Suprapubic skin (tissue), 4 donors: Measurements from ENCODE around the gene TTC13. TPM values are rescaled to one million over a fixed set of nuclear protein-coding genes. Genes with fewer than 3 reads are reported as not detected.

Source experiments
- DNase-seq, 2 donors: peaks; one replicate each; pipeline ENCODE4 v3.0.0-alpha.2; 2019; ENCODE audit warnings: low spot score in 2 of 2
- H3K27ac ChIP-seq: fragments of 200-600 bp; sonication (generic); one replicate; pipeline ENCODE4 v1.5.1; 2019
- H3K27me3 ChIP-seq: fragments of 200-600 bp; sonication (generic); one replicate; pipeline ENCODE4 v1.5.1; 2019
- H3K36me3 ChIP-seq: fragments of 200-600 bp; sonication (generic); one replicate; pipeline ENCODE4 v1.5.1; 2019
- H3K4me1 ChIP-seq: fragments of 200-600 bp; sonication (generic); one replicate; pipeline ENCODE4 v1.5.1; 2019
- H3K4me3 ChIP-seq: fragments of 200-600 bp; sonication (generic); one replicate; pipeline ENCODE4 v1.5.1; 2019; ENCODE audit warnings: mild to moderate bottlenecking
- H3K9me3 ChIP-seq: fragments of 200-600 bp; sonication (generic); one replicate; pipeline ENCODE4 v1.5.1; 2019
- EP300 ChIP-seq: sonication (generic); formaldehyde crosslinking; IDR thresholded peaks from one replicate; pipeline ENCODE4 v1.6.1; 2017; ENCODE audit warnings: antibody characterized with exemption
- POLR2A ChIP-seq, 2 donors: fragments of 450-650 bp; IDR thresholded peaks; one replicate each; pipeline ENCODE4 v1.6.1; 2017; ENCODE audit warnings: antibody characterized with exemption in 2 of 2, mild to moderate bottlenecking in 2 of 2, moderate library complexity in 2 of 2
- POLR2AphosphoS5 ChIP-seq, 3 donors: sonication (generic); formaldehyde crosslinking; IDR thresholded peaks; one replicate each; pipeline ENCODE4 v1.6.1; 2017; ENCODE audit warnings: antibody characterized with exemption in 3 of 3
- WGBS: methylation state at CpG from one replicate; pipeline ENCODE4 v1.1.5; 2018; 5-methylcytosine and 5-hydroxymethylcytosine counted together
- total RNA-seq, 4 donors: library from RNA; depleted of rRNA; stranded (reverse); fragments of >200 nt; gene quantifications; one replicate each; pipeline ENCODE4 v1.1.0, GENCODE V29; 2016
- TF ChIP-seq, protein P1 (sequence below), 2 donors: fragments of 200-600 bp in 1 of 2; fragments of 450-650 bp in 1 of 2; sonication (generic) in 1 of 2; IDR thresholded peaks; one replicate each; pipeline ENCODE4 v1.5.1; 2016 to 2019; ENCODE audit warnings: antibody characterized with exemption in 2 of 2, mild to moderate bottlenecking in 1 of 2, moderate library complexity in 1 of 2

The TTC13 gene
- total RNA-seq, 4 donors from 2014 or later: 16.5 to 41.2 (median 19.2) TPM

DNA sequence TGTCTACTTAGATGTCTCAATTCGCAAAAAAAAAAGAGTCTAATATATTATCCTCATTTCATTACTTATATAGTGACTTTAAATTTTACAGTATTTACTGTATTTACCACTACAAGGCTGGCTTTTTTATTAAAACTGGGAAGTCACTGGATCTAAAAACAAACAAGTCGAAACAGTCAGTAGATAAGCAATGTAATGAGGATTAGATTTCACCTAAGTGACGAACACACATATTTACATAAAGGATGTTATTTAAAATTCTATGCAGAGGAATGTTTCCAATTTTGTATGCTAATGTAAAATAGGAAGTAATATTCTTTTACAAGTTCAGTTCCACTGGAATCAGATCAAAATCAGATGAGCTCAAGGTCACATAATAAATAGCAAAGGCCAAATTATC, 28.3 kb downstream of the TTC13 start:
- no peak overlapping the region for H3K4me3 ChIP-seq
- no peak for DNase-seq
- no peaks in the 10 kb centered on the region for H3K9me3 ChIP-seq
- 73% methylated on average over 3 of the region's 3 CpGs for WGBS
- H3K4me1 ChIP-seq: no peaks in the 10 kb centered on the region
- no peaks in the 10 kb centered on the region for H3K27me3 ChIP-seq
- no peak for TF ChIP-seq EP300
- peaks cover 3% of the 10 kb centered on the region for H3K36me3 ChIP-seq
- H3K27ac ChIP-seq: no peak overlapping the region

DNA sequence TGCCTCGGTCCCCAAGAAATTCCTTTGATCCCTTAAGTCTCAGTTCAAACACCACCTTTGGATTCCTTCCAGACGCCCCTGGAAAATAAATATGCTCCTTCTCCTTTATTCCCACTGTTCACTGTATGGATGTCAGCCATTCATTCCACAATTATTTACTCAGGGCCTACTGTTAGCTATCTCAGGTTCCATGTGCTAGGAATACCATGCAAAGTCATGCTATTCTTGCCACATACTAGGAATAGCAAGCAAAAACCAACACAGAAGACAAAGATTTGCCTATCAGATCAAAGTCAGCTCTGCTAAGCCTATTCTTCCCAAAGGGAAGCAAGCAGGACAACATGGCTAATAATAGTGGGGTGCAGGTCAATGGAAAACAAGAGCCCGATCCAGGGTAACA, 29.8 kb downstream of the TTC13 start:
- DNase-seq: no peak
- no peaks in the 10 kb centered on the region for H3K27me3 ChIP-seq
- H3K27ac ChIP-seq: no peak overlapping the region
- H3K36me3 ChIP-seq: peaks cover 5% of the 10 kb centered on the region
- no peaks in the 10 kb centered on the region for H3K9me3 ChIP-seq
- no peak for TF ChIP-seq EP300
- no peak for TF ChIP-seq POLR2AphosphoS5 (IDR thresholded peaks at IDR 0.05)
- TF ChIP-seq, protein P1, sequence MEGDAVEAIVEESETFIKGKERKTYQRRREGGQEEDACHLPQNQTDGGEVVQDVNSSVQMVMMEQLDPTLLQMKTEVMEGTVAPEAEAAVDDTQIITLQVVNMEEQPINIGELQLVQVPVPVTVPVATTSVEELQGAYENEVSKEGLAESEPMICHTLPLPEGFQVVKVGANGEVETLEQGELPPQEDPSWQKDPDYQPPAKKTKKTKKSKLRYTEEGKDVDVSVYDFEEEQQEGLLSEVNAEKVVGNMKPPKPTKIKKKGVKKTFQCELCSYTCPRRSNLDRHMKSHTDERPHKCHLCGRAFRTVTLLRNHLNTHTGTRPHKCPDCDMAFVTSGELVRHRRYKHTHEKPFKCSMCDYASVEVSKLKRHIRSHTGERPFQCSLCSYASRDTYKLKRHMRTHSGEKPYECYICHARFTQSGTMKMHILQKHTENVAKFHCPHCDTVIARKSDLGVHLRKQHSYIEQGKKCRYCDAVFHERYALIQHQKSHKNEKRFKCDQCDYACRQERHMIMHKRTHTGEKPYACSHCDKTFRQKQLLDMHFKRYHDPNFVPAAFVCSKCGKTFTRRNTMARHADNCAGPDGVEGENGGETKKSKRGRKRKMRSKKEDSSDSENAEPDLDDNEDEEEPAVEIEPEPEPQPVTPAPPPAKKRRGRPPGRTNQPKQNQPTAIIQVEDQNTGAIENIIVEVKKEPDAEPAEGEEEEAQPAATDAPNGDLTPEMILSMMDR (IDR thresholded peaks at IDR 0.05): no peak
- no peak for TF ChIP-seq POLR2A (IDR thresholded peaks at IDR 0.05)
- H3K4me3 ChIP-seq: no peak overlapping the region
- no peaks in the 10 kb centered on the region for H3K4me1 ChIP-seq
- WGBS: 97% methylated on average over 3 of the region's 3 CpGs

DNA sequence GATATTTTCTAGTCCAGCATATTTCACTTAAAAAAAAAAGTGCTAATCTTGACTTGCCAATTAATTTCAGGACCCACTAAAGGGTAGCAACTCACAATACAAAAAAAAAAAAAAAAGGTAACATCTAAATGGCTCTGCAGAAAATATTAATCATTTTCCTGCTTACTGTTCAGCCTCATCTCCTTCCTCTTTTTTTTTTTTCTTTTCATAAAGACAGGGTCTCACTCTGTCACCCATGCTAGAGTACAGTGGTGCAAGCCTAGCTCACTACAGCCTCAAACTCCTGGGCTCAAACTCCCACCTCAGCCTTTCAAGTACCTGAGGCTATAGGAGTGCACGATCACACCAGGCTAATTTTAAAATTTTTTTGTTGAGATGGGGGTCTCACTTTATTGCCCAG, 30.4 kb downstream of the TTC13 start:
- Histone ChIP-seq H3K9me3 (no peaks in the 10 kb centered on the region), H3K36me3 (peaks cover 7% of the 10 kb centered on the region), H3K4me1 (no peaks in the 10 kb centered on the region), H3K27me3 (no peaks in the 10 kb centered on the region), H3K27ac (no peak overlapping the region), H3K4me3 (no peak overlapping the region)
- WGBS: 92% methylated on average over 1 of the region's 1 CpG
- TF ChIP-seq, protein P1 (IDR thresholded peaks at IDR 0.05): no peak
- TF ChIP-seq POLR2AphosphoS5 (IDR thresholded peaks at IDR 0.05): no peak
- no peak for TF ChIP-seq EP300
- TF ChIP-seq POLR2A (IDR thresholded peaks at IDR 0.05): no peak
- no peak for DNase-seq

DNA sequence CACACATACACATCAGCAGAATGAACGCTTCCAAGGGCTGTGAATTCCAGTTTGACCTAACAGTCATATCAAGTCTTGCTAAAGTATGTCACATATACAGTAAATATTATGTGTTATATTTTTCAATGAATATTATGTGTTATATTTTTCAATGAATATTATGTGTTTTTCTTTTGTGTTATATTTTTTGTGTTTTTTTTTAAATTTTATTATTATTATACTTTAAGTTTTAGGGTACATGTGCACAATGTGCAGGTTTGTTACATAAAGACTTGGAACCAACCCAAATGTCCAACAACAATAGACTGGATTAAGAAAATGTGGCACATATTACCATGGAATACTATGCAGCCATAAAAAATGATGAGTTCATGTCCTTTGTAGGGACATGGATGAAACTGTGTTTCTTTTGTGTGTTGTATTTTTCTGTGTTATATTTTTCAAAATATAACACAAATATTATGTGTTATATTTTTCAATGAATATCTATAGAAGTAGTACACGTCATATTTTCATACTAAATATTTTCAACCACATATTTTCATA, 35.5 kb downstream of the TTC13 start:
- peaks cover 13% of the 10 kb centered on the region for H3K36me3 ChIP-seq
- no peaks in the 10 kb centered on the region for H3K9me3 ChIP-seq
- no peak overlapping the region for H3K4me3 ChIP-seq
- no peak overlapping the region for H3K27ac ChIP-seq
- no peak for DNase-seq
- WGBS: 97% methylated on average over 2 of the region's 2 CpGs
- no peaks in the 10 kb centered on the region for H3K27me3 ChIP-seq
- no peaks in the 10 kb centered on the region for H3K4me1 ChIP-seq
- TF ChIP-seq POLR2A (IDR thresholded peaks at IDR 0.05): no peak
- TF ChIP-seq, protein P1 (IDR thresholded peaks at IDR 0.05): no peak
- no peak for TF ChIP-seq POLR2AphosphoS5 (IDR thresholded peaks at IDR 0.05)
- TF ChIP-seq EP300: no peak

DNA sequence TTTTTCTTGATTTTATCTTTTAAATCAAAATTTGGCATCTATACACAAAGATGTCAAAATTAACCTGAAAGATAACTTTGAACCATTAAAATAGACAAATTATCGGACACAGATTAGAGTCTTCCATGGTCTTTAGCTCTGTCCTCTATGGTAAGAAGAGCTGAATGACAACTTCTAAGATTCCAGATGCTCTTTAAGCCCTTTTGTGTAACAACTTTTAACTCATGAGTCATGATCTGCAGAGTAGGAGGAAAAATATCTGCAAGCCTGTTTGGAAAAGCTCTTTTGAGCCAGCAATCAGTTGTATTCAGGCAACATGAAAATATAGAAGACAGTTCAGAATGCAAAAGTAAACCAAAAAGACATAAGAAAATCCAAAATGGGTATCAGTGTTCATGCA, 37.8 kb downstream of the TTC13 start:
- peaks cover 18% of the 10 kb centered on the region for H3K36me3 ChIP-seq
- no peaks in the 10 kb centered on the region for H3K27me3 ChIP-seq
- no peaks in the 10 kb centered on the region for H3K4me1 ChIP-seq
- no peak for DNase-seq
- TF ChIP-seq POLR2A (IDR thresholded peaks at IDR 0.05): no peak
- TF ChIP-seq, protein P1 (IDR thresholded peaks at IDR 0.05): no peak
- no peak for TF ChIP-seq EP300
- TF ChIP-seq POLR2AphosphoS5 (IDR thresholded peaks at IDR 0.05): no peak
- no peak overlapping the region for H3K4me3 ChIP-seq
- no peaks in the 10 kb centered on the region for H3K9me3 ChIP-seq
- WGBS: 93% methylated on average over 1 of the region's 1 CpG
- H3K27ac ChIP-seq: no peak overlapping the region
